ENCODE measurements around the gene DHRSX.

GRCh38 chrX:2507196-2507595, 6.4 kb upstream of the DHRSX start:
- TF ChIP-seq CTCF (IDR thresholded peaks at IDR 0.05) (no peak), EZH2 (IDR thresholded peaks at IDR 0.05; ENCODE audit: borderline replicate concordance, insufficient read depth, low read depth, low read length, poor library complexity, severe bottlenecking) (no peak)
